ENCODE measurements around the gene SH3TC2.

Gene SH3TC2

DNA sequence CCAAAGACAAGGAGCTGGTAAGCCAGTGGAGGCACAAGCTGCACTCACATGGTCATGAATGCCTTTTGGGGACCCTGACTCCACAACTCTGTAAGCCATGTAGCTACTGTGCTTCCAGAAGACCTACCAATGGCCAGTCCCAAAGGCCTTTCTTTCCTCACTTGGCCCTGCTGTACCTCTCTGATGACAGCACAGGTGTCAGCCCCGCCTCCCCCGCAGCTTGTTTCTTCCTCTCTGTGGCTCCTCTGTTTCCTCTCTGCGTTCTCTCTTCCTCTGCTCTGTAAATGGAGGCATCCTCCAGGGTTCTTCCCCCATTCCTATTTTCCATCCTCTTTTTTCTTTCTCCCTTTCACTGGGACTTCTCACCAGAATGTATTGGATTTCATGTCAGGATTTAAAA is 26.7 kb downstream of the SH3TC2 start:
- Histone ChIP-seq H3K27ac (ENCODE audit: low read depth, low read length) (no peak overlapping the region), H3K4me1 (ENCODE audit: control insufficient read depth in 1 of 2, insufficient read depth in 2 of 2, low read length in 2 of 2) (peaks cover 0 to 4% of the 10 kb centered on the region in 2 donors), H3K36me3 (ENCODE audit: control insufficient read depth in 1 of 2, insufficient read depth in 2 of 2, low read length in 2 of 2) (no peaks in the 10 kb centered on the region), H3K9ac (ENCODE audit: low read depth in 1 of 2, low read length in 2 of 2) (no peak overlapping the region), H3K27me3 (ENCODE audit: control insufficient read depth in 1 of 2, insufficient read depth in 2 of 2, low read length in 2 of 2) (no peaks in the 10 kb centered on the region), H3K4me3 (ENCODE audit: low read depth in 1 of 2, low read length in 2 of 2) (no peak overlapping the region), H3K9me3 (ENCODE audit: control insufficient read depth in 1 of 2, low read length in 2 of 2) (no peaks in the 10 kb centered on the region)

DNA sequence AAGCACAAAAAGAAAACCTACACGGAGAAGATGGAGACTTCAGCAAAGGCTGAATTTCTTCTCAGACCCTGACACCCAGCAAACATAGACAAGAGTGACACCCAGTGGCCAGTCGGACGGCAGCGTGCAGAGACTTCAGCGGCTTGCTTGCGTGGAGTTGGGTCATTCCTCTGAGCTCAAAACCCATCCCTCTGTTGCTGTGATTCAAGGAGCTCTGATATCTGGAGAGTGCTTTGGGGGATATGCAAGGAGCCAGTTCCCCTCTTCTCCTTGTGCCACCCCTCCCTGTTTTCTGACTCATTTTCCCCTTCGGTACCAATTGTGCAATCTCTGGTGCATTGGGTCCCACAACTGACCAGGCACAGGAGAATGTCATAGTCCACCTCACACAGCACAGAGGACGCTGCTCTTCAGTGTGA is 27.5 kb downstream of the SH3TC2 start:
- H3K27ac ChIP-seq (ENCODE audit: low read depth, low read length): no peak overlapping the region

DNA sequence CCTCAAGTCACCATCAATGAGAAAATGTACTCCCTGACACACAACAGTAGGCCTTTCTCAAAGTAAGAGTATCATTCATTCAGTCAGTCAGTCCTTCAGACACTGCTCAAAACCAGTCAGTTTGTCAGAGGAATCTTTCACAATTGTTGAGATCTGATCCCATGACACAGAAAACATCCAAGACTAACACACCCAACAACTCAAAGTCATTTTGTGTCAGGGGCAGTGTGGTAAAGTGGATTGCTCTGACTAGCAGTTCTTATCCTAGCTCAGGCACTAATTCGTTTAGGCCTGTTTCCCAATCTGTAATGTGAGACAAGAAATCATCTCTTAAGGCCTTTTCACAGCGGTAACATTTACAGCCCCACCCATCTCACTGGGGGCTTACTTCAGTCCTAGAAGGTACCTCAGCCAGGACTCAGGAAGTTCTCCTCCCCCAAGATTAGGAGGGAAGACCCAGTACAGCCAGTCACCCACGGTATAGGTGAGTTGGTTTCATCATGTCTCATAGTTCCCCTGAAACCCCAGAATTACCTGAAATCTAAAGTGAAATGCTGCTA is 31.9 kb downstream of the SH3TC2 start:
- no peaks in the 10 kb centered on the region for H3K4me1 ChIP-seq (ENCODE audit: control insufficient read depth in 1 of 2, insufficient read depth in 2 of 2, low read length in 2 of 2)
- no peaks in the 10 kb centered on the region for H3K36me3 ChIP-seq (ENCODE audit: control insufficient read depth in 1 of 2, insufficient read depth in 2 of 2, low read length in 2 of 2)
- H3K27me3 ChIP-seq (ENCODE audit: control insufficient read depth in 1 of 2, insufficient read depth in 2 of 2, low read length in 2 of 2): no peaks in the 10 kb centered on the region
- H3K27ac ChIP-seq (ENCODE audit: low read depth, low read length): no peak overlapping the region
- H3K4me3 ChIP-seq (ENCODE audit: low read depth in 1 of 2, low read length in 2 of 2): no peak overlapping the region
- H3K9ac ChIP-seq (ENCODE audit: low read depth in 1 of 2, low read length in 2 of 2): no peak overlapping the region
- H3K9me3 ChIP-seq (ENCODE audit: control insufficient read depth in 1 of 2, low read length in 2 of 2): no peaks in the 10 kb centered on the region

More for the DNA sequence above, 27.5 kb downstream of the SH3TC2 start:
- H3K4me1 ChIP-seq (ENCODE audit: control insufficient read depth in 1 of 2, insufficient read depth in 2 of 2, low read length in 2 of 2): peaks cover 0 to 4% of the 10 kb centered on the region in 2 donors
- H3K27me3 ChIP-seq (ENCODE audit: control insufficient read depth in 1 of 2, insufficient read depth in 2 of 2, low read length in 2 of 2): no peaks in the 10 kb centered on the region
- no peak overlapping the region for H3K9ac ChIP-seq (ENCODE audit: low read depth in 1 of 2, low read length in 2 of 2)
- H3K36me3 ChIP-seq (ENCODE audit: control insufficient read depth in 1 of 2, insufficient read depth in 2 of 2, low read length in 2 of 2): no peaks in the 10 kb centered on the region
- H3K9me3 ChIP-seq (ENCODE audit: control insufficient read depth in 1 of 2, low read length in 2 of 2): no peaks in the 10 kb centered on the region
- no peak overlapping the region for H3K4me3 ChIP-seq (ENCODE audit: low read depth in 1 of 2, low read length in 2 of 2)

DNA sequence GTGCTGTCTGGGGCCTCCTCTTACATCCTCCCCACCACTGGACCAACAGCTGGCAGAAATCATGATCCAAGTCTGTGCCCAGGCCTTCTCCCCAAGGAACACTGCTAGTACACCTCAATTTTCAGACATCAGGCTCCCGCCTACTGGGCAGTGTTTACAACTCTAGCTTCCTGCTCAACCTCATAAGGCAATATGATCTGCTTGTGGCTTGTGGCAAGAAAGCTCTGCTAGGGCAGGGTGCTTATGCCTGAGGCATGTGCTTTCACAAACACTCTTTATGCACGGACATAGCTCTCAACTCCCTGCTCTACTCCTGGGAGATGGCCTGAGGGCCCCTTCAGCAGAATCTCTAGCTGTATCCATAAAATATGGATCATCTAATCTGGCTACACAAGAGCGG is 32.5 kb downstream of the SH3TC2 start:
- Histone ChIP-seq H3K9ac (ENCODE audit: low read depth in 1 of 2, low read length in 2 of 2) (no peak overlapping the region), H3K27me3 (ENCODE audit: control insufficient read depth in 1 of 2, insufficient read depth in 2 of 2, low read length in 2 of 2) (no peaks in the 10 kb centered on the region), H3K36me3 (ENCODE audit: control insufficient read depth in 1 of 2, insufficient read depth in 2 of 2, low read length in 2 of 2) (no peaks in the 10 kb centered on the region), H3K9me3 (ENCODE audit: control insufficient read depth in 1 of 2, low read length in 2 of 2) (no peaks in the 10 kb centered on the region), H3K27ac (ENCODE audit: low read depth, low read length) (no peak overlapping the region), H3K4me1 (ENCODE audit: control insufficient read depth in 1 of 2, insufficient read depth in 2 of 2, low read length in 2 of 2) (no peaks in the 10 kb centered on the region), H3K4me3 (ENCODE audit: low read depth in 1 of 2, low read length in 2 of 2) (no peak overlapping the region)

DNA sequence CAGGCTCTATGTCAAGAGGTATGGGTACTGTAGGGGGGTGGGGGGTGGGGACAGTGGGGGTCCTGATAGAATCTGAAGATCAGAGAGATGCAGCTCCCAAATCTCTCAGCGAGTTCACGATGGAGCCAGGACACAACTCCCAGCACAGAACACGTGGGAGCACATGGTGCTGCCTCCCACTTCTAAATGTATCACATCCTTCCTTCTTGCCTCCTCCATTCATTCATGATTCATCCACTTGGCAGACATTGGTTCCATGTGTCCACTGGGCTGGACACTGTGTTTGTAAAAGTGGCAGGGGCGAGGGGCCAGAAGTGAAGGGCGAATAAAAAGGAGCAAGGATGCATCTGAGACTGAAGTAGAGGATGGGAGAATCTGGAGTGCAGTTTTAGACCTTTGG is 33.9 kb downstream of the SH3TC2 start:
- no peaks in the 10 kb centered on the region for H3K27me3 ChIP-seq (ENCODE audit: control insufficient read depth in 1 of 2, insufficient read depth in 2 of 2, low read length in 2 of 2)
- no peaks in the 10 kb centered on the region for H3K9me3 ChIP-seq (ENCODE audit: control insufficient read depth in 1 of 2, low read length in 2 of 2)
- no peaks in the 10 kb centered on the region for H3K4me1 ChIP-seq (ENCODE audit: control insufficient read depth in 1 of 2, insufficient read depth in 2 of 2, low read length in 2 of 2)
- H3K36me3 ChIP-seq (ENCODE audit: control insufficient read depth in 1 of 2, insufficient read depth in 2 of 2, low read length in 2 of 2): no peaks in the 10 kb centered on the region
- no peak overlapping the region for H3K27ac ChIP-seq (ENCODE audit: low read depth, low read length)
- no peak overlapping the region for H3K9ac ChIP-seq (ENCODE audit: low read depth in 1 of 2, low read length in 2 of 2)
- H3K4me3 ChIP-seq (ENCODE audit: low read depth in 1 of 2, low read length in 2 of 2): no peak overlapping the region

DNA sequence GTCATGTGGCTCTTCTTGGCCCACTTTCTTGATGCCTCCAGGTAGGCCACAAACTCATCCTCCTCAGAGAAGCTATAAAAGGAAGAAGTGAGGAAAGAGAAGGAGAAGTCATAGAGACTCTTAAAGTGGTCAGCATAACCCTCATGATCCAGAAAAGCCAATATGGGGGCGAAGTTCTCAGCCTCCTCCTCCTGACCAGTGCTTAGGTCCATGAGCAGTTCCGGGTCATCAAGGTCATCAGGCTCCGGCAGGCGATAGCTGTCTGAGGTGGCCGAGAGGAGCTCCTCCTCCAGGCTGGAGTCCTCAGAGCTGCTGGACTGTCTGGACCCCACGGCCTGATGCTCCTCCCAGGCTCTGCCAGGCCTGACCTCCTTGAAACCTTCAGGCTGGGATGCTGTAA is 34.7 kb downstream of the SH3TC2 start:
- H3K27me3 ChIP-seq (ENCODE audit: control insufficient read depth in 1 of 2, insufficient read depth in 2 of 2, low read length in 2 of 2): no peaks in the 10 kb centered on the region
- H3K4me1 ChIP-seq (ENCODE audit: control insufficient read depth in 1 of 2, insufficient read depth in 2 of 2, low read length in 2 of 2): no peaks in the 10 kb centered on the region
- no peaks in the 10 kb centered on the region for H3K9me3 ChIP-seq (ENCODE audit: control insufficient read depth in 1 of 2, low read length in 2 of 2)
- no peaks in the 10 kb centered on the region for H3K36me3 ChIP-seq (ENCODE audit: control insufficient read depth in 1 of 2, insufficient read depth in 2 of 2, low read length in 2 of 2)
- no peak overlapping the region for H3K27ac ChIP-seq (ENCODE audit: low read depth, low read length)
- no peak overlapping the region for H3K4me3 ChIP-seq (ENCODE audit: low read depth in 1 of 2, low read length in 2 of 2)
- no peak overlapping the region for H3K9ac ChIP-seq (ENCODE audit: low read depth in 1 of 2, low read length in 2 of 2)

DNA sequence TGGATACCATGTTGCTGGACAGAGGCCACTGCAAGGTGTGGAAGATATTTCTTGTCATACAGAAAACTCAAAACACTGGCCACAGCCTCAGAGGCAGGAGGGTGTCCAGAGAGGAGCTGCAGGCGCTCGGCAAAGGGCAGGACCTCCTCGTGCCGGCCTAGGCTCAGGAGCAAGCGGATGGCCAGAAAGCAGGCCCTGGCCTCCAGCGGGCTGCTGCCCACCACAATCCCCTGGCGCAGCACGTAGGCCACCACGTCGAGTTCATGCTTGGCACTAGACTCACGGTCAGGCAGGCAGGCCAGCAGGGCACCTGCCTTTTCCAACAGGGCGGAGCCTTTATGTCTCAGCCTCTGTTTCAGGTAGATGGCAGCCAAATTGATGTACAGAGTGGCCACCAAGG is 35.2 kb downstream of the SH3TC2 start:
- Histone ChIP-seq H3K27ac (ENCODE audit: low read depth, low read length) (no peak overlapping the region), H3K9me3 (ENCODE audit: control insufficient read depth in 1 of 2, low read length in 2 of 2) (no peaks in the 10 kb centered on the region), H3K9ac (ENCODE audit: low read depth in 1 of 2, low read length in 2 of 2) (no peak overlapping the region), H3K27me3 (ENCODE audit: control insufficient read depth in 1 of 2, insufficient read depth in 2 of 2, low read length in 2 of 2) (no peaks in the 10 kb centered on the region), H3K36me3 (ENCODE audit: control insufficient read depth in 1 of 2, insufficient read depth in 2 of 2, low read length in 2 of 2) (no peaks in the 10 kb centered on the region), H3K4me1 (ENCODE audit: control insufficient read depth in 1 of 2, insufficient read depth in 2 of 2, low read length in 2 of 2) (no peaks in the 10 kb centered on the region), H3K4me3 (ENCODE audit: low read depth in 1 of 2, low read length in 2 of 2) (no peak overlapping the region)

DNA sequence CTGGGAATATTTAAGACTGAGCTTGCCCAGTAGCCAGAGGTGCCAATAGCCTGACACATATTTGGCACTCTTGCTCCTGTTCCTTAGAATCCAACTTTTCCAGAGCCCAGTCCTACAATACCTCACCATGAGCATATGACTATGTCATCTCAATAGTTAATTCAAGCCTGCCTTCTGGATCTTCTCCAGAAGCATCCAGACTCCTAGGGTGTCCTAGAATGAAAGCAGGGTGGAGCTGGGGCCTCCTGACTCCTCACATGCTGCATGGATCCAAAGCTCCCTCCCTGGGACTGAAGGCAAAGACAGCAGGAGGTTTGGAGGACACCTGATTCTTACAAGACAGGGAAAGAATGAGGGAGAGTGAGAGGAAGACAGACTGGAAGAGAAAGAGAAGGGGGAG is 37.9 kb downstream of the SH3TC2 start:
- no peaks in the 10 kb centered on the region for H3K36me3 ChIP-seq (ENCODE audit: control insufficient read depth in 1 of 2, insufficient read depth in 2 of 2, low read length in 2 of 2)
- H3K4me1 ChIP-seq (ENCODE audit: control insufficient read depth in 1 of 2, insufficient read depth in 2 of 2, low read length in 2 of 2): no peaks in the 10 kb centered on the region
- no peak overlapping the region for H3K9ac ChIP-seq (ENCODE audit: low read depth in 1 of 2, low read length in 2 of 2)
- no peak overlapping the region for H3K4me3 ChIP-seq (ENCODE audit: low read depth in 1 of 2, low read length in 2 of 2)
- no peaks in the 10 kb centered on the region for H3K9me3 ChIP-seq (ENCODE audit: control insufficient read depth in 1 of 2, low read length in 2 of 2)
- no peak overlapping the region for H3K27ac ChIP-seq (ENCODE audit: low read depth, low read length)
- no peaks in the 10 kb centered on the region for H3K27me3 ChIP-seq (ENCODE audit: control insufficient read depth in 1 of 2, insufficient read depth in 2 of 2, low read length in 2 of 2)

DNA sequence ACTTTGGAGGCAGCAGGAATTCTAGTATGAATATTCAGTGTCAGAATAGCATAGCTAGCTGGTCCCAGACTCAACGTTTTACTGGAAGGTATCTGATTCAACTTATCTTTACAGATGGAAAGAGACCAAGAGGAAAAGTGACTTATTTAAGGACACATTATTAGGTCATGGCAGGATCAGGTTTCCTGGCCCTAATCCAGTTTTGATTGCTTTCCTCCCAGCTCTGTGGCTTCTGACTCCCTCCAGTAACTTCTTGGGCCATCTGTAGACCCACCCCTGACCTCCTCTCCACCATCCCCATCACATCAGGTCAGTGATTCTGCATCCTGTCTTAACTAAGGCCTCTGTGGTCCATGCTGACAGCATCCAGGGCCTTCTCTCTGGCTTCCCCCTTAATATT is 38.4 kb downstream of the SH3TC2 start:
- H3K4me3 ChIP-seq (ENCODE audit: low read depth in 1 of 2, low read length in 2 of 2): no peak overlapping the region
- H3K27ac ChIP-seq (ENCODE audit: low read depth, low read length): no peak overlapping the region
- H3K36me3 ChIP-seq (ENCODE audit: control insufficient read depth in 1 of 2, insufficient read depth in 2 of 2, low read length in 2 of 2): no peaks in the 10 kb centered on the region
- H3K9me3 ChIP-seq (ENCODE audit: control insufficient read depth in 1 of 2, low read length in 2 of 2): no peaks in the 10 kb centered on the region
- no peaks in the 10 kb centered on the region for H3K4me1 ChIP-seq (ENCODE audit: control insufficient read depth in 1 of 2, insufficient read depth in 2 of 2, low read length in 2 of 2)
- H3K27me3 ChIP-seq (ENCODE audit: control insufficient read depth in 1 of 2, insufficient read depth in 2 of 2, low read length in 2 of 2): no peaks in the 10 kb centered on the region
- H3K9ac ChIP-seq (ENCODE audit: low read depth in 1 of 2, low read length in 2 of 2): no peak overlapping the region

DNA sequence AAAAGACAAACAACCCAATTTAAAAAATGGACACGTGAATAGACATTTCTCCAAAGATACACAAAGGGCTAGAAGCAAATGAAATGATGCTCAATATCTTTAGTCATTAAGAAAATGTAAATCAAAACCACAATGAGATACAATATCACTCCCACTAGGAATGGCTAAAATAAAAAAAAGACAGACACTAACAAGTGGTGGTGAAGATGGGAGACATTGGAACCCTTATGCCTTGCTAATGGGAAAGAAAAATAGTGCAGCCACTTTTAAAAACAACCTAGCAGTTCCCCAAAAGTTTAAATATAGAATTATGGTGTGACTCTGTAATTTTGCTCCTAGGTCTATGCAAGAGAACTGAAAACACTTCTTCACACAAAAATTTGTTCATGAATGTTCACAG is 40.7 kb downstream of the SH3TC2 start:
- no peaks in the 10 kb centered on the region for H3K27me3 ChIP-seq (ENCODE audit: control insufficient read depth in 1 of 2, insufficient read depth in 2 of 2, low read length in 2 of 2)
- no peaks in the 10 kb centered on the region for H3K4me1 ChIP-seq (ENCODE audit: control insufficient read depth in 1 of 2, insufficient read depth in 2 of 2, low read length in 2 of 2)
- H3K36me3 ChIP-seq (ENCODE audit: control insufficient read depth in 1 of 2, insufficient read depth in 2 of 2, low read length in 2 of 2): no peaks in the 10 kb centered on the region
- H3K27ac ChIP-seq (ENCODE audit: low read depth, low read length): no peak overlapping the region
- no peak overlapping the region for H3K4me3 ChIP-seq (ENCODE audit: low read depth in 1 of 2, low read length in 2 of 2)
- H3K9ac ChIP-seq (ENCODE audit: low read depth in 1 of 2, low read length in 2 of 2): no peak overlapping the region
- no peaks in the 10 kb centered on the region for H3K9me3 ChIP-seq (ENCODE audit: control insufficient read depth in 1 of 2, low read length in 2 of 2)

DNA sequence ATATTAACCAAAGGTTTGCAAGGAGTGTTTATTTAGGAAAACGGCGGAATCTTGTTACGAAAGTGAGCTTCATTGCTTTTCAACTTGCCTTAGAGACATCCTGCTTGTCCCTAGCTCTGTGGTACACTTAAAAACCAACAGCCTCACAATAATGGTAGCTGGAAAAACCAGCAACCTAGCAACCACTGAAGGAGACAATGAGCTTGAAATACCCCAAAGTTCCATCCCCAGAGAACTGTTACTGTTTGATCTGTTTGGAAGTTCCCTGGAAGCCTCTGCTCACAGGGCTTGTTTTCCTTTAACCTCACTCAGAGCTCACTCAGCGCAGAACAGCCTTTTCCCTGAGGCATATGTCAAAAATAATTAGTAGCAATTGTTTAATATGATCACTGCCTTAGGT is 43.2 kb downstream of the SH3TC2 start:
- no peak overlapping the region for H3K4me3 ChIP-seq (ENCODE audit: low read depth in 1 of 2, low read length in 2 of 2)
- no peaks in the 10 kb centered on the region for H3K36me3 ChIP-seq (ENCODE audit: control insufficient read depth in 1 of 2, insufficient read depth in 2 of 2, low read length in 2 of 2)
- no peaks in the 10 kb centered on the region for H3K27me3 ChIP-seq (ENCODE audit: control insufficient read depth in 1 of 2, insufficient read depth in 2 of 2, low read length in 2 of 2)
- H3K27ac ChIP-seq (ENCODE audit: low read depth, low read length): no peak overlapping the region
- H3K9ac ChIP-seq (ENCODE audit: low read depth in 1 of 2, low read length in 2 of 2): no peak overlapping the region
- no peaks in the 10 kb centered on the region for H3K9me3 ChIP-seq (ENCODE audit: control insufficient read depth in 1 of 2, low read length in 2 of 2)
- no peaks in the 10 kb centered on the region for H3K4me1 ChIP-seq (ENCODE audit: control insufficient read depth in 1 of 2, insufficient read depth in 2 of 2, low read length in 2 of 2)
